Neural progenitor cell (in vitro differentiated cells): ENCODE measurements around the gene ART1.

Experiments used
- CTCF ChIP-seq: fragments of 200-600 bp; sonication (generic); IDR thresholded peaks from 2 replicates; pipeline ENCODE4 v1.5.1; 2017; ENCODE audit warnings: antibody characterized with exemption, mild to moderate bottlenecking
- EZH2 ChIP-seq: fragments of 200-600 bp; sonication (generic); IDR thresholded peaks from 2 replicates; pipeline ENCODE4 v1.6.1; 2017; ENCODE audit warnings: antibody characterized with exemption, mild to moderate bottlenecking, moderate library complexity

GRCh38 chr11:3642071-3642951 is 2.6 kb upstream of the ART1 start:
- TF ChIP-seq CTCF, result no peak
- TF ChIP-seq EZH2, result no peak
